GM19397 (cell line): ENCODE data around the gene ABL1.
"Not testable (repeated sequence)": the region's sequence is repeated elsewhere in the genome, so short reads cannot be mapped to it uniquely, and the experiment has no call there.

ENCODE experiments used
- ATAC-seq: cut with Tn5 transposase; IDR thresholded peaks from one replicate; pipeline ENCODE4 v1.9.1; 2021; ENCODE audit warnings: mild to moderate bottlenecking, moderate library complexity; ENCODE audit not compliant: unreplicated experiment

The ABL1 gene

DNA sequence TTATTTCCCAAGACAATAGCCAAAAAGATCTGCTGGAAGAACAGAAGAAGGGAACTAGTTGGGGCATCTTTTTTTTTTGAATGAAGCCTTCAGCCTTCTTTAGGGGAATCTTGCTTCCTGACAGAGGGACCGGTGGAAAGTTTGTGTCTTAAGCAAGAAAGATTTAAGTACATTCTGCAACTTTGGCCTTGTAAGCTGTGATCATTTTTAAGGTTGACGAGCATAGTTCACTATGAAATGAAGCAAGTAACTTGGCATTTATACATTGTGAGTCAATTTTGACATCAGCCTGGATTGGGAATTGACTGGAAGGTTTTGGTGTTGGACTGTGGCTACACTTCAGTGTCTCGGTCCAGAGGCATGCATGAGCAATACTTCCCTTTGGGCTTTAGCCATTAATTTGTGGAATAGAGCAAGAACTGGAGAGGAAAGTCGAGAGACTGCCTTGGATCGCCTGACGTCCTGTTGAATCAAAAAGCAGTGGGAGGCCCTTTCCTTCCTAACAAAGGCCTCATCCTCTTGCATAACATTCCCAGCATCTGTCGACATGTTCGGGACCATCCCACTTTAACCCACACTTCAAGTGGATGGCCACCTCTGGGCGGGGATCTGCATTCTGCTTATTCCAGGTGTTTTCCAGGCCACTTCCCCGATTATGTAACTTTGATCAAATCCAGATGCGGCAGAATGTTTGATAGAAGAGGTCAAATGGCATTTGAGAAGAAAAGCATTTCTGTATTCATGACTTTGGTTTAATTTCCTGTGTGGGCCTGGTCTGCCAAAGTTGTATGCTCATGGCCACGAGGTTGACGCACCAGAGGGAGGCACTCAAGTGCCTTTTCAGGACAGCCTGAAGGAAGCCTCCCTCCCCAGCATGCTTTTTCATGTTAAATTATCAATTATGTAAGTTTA is 12.5 kb downstream of the ABL1 start:
- no peak for ATAC-seq

DNA sequence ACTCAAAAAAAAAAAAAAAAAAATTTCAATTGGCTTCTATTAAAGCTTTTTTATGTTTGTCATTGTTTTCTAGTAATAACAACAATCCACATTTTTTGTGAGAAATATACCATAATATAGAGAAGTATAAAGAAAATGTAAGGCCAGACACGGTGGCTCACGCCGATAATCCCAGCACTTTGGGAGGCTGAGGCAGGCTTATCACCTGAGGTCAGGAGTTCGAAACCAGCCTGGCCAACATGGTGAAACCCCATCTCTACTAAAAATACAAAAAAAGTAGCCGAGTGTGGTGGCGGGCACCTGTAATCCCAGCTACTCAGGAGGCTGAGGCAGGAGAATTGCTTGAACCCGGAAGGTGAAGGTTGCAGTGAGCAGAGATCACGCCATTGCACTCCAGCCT is 13.5 kb downstream of the ABL1 start:
- ATAC-seq = not testable (repeated sequence)

DNA sequence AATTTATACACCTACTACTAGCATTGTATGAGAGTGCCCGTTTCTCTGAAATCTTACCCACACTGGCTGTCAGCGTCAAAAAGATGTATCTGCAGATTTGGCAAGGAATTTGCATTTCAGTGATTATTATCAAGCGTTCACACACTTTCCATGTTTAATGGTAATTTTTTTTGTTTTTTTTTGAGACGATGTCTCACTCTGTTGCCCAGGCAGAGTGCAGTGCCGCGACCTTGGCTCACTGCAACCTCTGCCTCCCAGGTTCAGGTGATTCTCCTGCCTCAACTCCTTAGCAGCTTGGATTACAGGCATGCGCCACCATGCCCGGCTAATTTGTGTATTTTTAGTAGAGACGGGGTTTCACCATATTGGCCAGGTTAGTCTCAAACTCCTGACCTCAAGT is 14.3 kb downstream of the ABL1 start:
- ATAC-seq = no peak

DNA sequence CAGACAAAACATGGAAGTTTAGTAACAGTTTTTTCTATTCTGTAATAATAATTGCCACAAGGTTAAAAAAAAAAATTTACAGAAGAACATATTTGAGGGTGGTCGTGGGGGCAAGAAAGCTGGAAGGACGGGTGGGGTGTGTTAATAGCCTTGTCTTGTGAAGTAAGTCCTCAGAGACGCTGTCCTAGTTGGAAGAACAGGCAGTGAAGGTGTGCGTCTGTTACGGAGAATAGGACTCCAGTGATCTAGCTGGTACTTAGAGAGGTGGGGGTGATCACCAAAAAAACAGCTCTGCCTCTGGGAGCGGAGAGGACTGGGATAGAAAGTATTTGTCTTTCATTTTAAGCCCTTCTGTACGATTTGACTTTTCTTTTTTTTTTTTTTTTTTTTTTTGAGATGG is 17.7 kb downstream of the ABL1 start:
- no peak for ATAC-seq

GRCh38 chr9:130854092-130854491 is 19.0 kb downstream of the ABL1 start:
- ATAC-seq = no peak

- no peak for ATAC-seq
Observed at GRCh38 chr9:130854835-130855234, 19.8 kb downstream of the ABL1 start.

- no peak for ATAC-seq
Observed at GRCh38 chr9:130856474-130856873, 21.4 kb downstream of the ABL1 start.

DNA sequence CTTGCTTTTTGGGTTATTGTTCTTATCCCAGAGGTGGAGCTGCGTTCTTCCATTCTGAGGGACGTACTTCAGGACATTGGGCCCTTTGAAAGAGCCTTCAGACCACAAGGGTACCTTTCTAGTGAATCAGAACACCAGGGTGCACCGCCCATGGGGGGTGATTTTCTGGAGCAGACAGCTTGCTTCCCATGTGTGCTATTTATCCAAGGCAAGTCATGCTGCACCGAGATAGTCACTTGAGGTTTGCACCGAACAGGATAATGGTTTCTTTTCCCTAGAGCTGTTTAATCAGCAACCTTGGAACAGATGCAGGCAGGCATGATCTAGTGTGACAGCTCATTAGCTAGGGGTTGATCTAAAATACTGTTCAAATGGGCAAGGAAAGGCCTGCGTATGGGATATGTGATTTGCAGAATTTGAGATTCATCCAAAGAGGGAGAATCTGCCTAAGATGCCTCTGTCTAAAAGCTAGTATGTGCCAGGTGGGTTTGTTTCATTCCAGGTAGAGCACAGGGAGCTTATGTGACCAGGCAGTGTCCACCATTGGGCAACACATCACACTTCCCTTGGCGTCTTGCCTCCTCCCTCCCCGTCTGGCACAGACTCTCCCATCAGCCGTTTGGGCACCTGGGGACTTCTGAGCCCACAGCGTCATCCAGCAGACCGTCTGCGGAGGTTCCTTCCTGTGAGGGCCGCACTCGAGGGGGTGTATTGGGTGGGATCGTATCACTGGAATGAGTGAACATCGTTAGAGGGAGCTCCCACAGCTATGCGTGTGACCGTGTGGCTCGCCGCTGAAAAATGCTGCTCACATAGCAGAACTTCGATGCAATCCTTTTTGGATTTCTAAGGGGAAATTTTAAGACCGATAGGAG is 23.0 kb downstream of the ABL1 start:
- ATAC-seq = no peak

- no peak for ATAC-seq
Observed at GRCh38 chr9:130858739-130859705, 24.0 kb downstream of the ABL1 start.

GRCh38 chr9:130860458-130861316 is 25.6 kb downstream of the ABL1 start:
- no peak for ATAC-seq

DNA sequence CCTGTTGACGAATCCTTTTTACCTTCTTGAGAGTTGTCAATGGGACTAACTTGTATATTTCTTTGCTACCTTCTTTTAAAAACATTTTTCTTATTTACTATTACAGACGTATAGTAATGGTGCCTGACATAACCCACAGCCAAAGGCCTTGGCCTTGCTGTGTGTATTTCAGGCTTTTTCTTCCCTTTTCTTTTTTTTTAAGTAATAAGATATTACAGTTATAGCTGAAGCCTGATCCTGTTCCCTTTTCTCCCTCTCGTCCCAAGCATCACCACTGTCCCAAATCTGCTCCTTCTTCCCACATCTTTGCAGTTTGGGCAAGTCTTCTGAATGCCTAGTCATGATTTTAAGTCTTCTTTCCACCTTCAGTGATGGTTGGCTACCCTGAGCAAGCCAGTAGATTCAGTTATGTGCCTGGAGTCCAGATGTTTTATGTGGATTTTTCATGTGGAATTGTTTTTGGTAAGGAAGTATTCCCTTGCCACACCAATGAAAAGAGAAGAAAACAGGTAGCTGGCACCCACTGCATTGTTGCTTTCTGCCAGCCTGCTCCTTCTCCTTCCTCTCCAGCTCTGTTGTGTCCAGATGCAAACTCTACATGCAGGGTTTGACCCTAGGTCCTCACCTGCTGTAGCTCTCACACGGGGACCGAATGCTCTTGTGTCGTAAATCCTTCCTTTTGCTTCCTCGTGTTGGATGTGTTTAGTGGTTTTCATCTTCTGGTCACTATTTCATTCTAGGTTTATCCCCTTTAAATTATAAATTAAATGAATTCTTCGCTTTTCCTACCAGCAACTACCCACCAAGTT is 26.5 kb downstream of the ABL1 start:
- ATAC-seq = no peak

DNA sequence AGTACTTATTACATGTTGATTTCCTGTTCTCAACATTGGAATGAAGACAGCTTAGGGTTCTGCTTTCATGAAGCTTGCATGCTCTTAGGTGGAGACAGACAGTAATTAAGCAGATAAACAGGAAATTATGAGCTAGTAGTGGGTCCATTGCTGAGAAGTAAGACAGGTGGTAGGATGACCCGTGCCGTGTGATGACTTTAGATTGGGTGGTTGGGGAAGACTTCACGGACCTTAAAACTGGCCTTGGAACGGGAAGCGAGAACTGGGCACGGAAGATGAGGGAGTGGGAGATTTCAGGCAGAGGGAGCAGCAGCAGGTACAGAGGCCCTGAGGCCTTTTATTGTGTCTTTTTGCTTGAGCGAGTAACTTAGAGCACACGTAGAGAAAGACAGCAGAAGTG is 27.2 kb downstream of the ABL1 start:
- no peak for ATAC-seq

DNA sequence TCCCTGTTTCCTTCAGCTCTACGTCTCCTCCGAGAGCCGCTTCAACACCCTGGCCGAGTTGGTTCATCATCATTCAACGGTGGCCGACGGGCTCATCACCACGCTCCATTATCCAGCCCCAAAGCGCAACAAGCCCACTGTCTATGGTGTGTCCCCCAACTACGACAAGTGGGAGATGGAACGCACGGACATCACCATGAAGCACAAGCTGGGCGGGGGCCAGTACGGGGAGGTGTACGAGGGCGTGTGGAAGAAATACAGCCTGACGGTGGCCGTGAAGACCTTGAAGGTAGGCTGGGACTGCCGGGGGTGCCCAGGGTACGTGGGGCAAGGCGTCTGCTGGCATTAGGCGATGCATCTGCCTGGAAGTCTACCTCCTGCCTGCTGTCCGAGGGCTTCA is 27.7 kb downstream of the ABL1 start:
- no peak for ATAC-seq

- no peak for ATAC-seq
Observed at GRCh38 chr9:130864541-130864940, 29.5 kb downstream of the ABL1 start.

DNA sequence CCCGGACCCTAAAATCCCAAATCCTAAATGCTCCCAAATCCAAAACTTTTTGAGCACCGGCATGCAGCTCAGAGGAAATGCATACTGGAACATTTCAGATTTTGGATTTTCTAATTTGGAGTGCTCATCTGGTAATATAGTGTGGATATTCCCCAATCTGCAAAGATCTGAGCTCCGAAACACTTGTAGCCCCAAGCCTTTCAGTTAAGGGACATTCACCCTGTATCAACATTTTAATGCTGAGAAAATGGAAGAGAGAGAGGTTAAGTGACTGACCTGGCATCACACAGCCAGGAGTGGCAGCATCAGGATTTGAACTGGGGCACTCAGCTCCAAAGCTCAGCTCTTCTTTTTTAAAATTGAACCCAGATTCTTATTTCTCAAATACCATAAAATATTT is 30.9 kb downstream of the ABL1 start:
- no peak for ATAC-seq

- ATAC-seq = no peak
Observed at GRCh38 chr9:130866474-130866965, 31.5 kb downstream of the ABL1 start.

- ATAC-seq = no peak
Observed at GRCh38 chr9:130867556-130867955, 32.5 kb downstream of the ABL1 start.

- no peak for ATAC-seq
Observed at GRCh38 chr9:130868230-130868629, 33.2 kb downstream of the ABL1 start.

DNA sequence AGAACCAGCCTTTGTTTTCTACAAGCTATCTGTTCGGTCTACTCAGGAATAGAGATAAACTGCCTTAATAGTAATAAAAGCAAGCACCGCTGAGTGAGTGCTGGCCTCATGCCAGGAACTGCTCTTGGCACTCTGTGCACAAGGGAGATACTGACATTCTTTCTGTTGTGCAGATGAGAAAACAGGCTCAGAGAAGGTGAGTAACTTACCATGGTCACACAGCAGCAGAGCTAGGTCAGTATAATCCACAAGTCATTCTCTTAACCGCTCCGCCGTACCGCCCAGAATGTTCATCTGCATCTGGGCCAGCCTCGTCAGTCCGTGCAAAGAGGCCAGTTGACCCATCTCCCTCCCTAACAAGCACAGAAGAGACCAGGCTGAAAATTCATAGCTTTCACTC is 34.2 kb downstream of the ABL1 start:
- ATAC-seq = no peak
